OCI-LY7 (cell line): ENCODE data around the gene BORCS6. TPM values are rescaled to one million over a fixed set of nuclear protein-coding genes. Genes with fewer than 3 reads are reported as not detected.
"Not testable (repeated sequence)": the region's sequence is repeated elsewhere in the genome, so short reads cannot be mapped to it uniquely, and the experiment has no call there.

Source experiments
- BruUV-seq: library from RNA; stranded (reverse); fragments of 400-500 nt; replicated peaks from 2 replicates; lab custom pipeline; 2021; lab: Mats Ljungman, UMichigan
- CTCF ChIA-PET: fragments of 300-600 bp; sonication (Branson Sonifier 250); formaldehyde crosslinking; loops from one replicate; lab custom pipeline; 2022; ENCODE audit warnings: antibody characterized with exemption; ENCODE audit not compliant: unreplicated experiment; lab: Charles Lee
- POLR2A ChIA-PET: fragments of 300-600 bp; sonication (Branson Sonifier 250); formaldehyde crosslinking; loops from one replicate; lab custom pipeline; 2022; ENCODE audit warnings: antibody characterized with exemption; lab: Charles Lee
- DNase-seq: peaks from one replicate; pipeline ENCODE4 v3.0.0-alpha.2; 2015; ENCODE audit warnings: low spot score
- H2AFZ ChIP-seq: fragments of 200-600 bp; sonication (generic), shearing (Covaris generic); 2 replicates; pipeline ENCODE4 v1.6.1; 2014; ENCODE audit warnings: mild to moderate bottlenecking, antibody characterized with exemption, low read length, moderate library complexity
- H3K27ac ChIP-seq: fragments of 200-600 bp; sonication (generic); 2 replicates; pipeline ENCODE4 v1.5.1; 2014; ENCODE audit warnings: mixed run types, low read depth, mild to moderate bottlenecking, moderate library complexity, low read length, inconsistent platforms; ENCODE audit not compliant: poor library complexity, severe bottlenecking
- H3K36me3 ChIP-seq: fragments of 200-600 bp; sonication (generic); 2 replicates; pipeline ENCODE4 v1.6.1; 2014; ENCODE audit warnings: mild to moderate bottlenecking, antibody characterized with exemption, low read length, moderate library complexity, mixed read lengths; ENCODE audit not compliant: insufficient read depth
- H3K4me1 ChIP-seq: fragments of 200-600 bp; sonication (generic); 2 replicates; pipeline ENCODE4 v1.5.1; 2014; ENCODE audit warnings: mild to moderate bottlenecking, low read length; ENCODE audit not compliant: insufficient read depth, poor library complexity, severe bottlenecking
- H3K4me2 ChIP-seq: fragments of 200-600 bp; sonication (generic); 2 replicates; pipeline ENCODE4 v1.6.1; 2014; ENCODE audit warnings: mild to moderate bottlenecking, low read length
- H3K4me3 ChIP-seq: fragments of 200-600 bp; sonication (generic); 2 replicates; pipeline ENCODE4 v1.5.1; 2014; ENCODE audit warnings: mild to moderate bottlenecking, low read depth, low read length; ENCODE audit not compliant: poor library complexity, severe bottlenecking
- H3K79me2 ChIP-seq: fragments of 200-600 bp; sonication (generic); 2 replicates; pipeline ENCODE4 v1.6.1; 2016; ENCODE audit warnings: low read depth, mild to moderate bottlenecking, low read length, moderate library complexity, mixed read lengths; ENCODE audit not compliant: insufficient read depth
- H3K9me2 ChIP-seq: fragments of 200-600 bp; sonication (generic); 2 replicates; pipeline ENCODE4 v1.6.1; 2016; ENCODE audit warnings: mild to moderate bottlenecking, low read length, mixed read lengths; ENCODE audit not compliant: insufficient read depth
- H3K9me3 ChIP-seq: fragments of 200-600 bp; sonication (generic); 2 replicates; pipeline ENCODE4 v1.6.1; 2014; ENCODE audit warnings: mild to moderate bottlenecking, mixed run types, low read length, mixed read lengths
- H4K20me1 ChIP-seq: fragments of 200-600 bp; sonication (generic); 2 replicates; pipeline ENCODE4 v1.6.1; 2014; ENCODE audit warnings: mild to moderate bottlenecking, antibody characterized with exemption, low read length, moderate library complexity, mixed read lengths; ENCODE audit not compliant: insufficient read depth
- EZH2phosphoT487 ChIP-seq: fragments of 200-600 bp; sonication (generic); IDR thresholded peaks from 2 replicates; pipeline ENCODE4 v1.6.1; 2018; ENCODE audit warnings: low read depth, borderline replicate concordance, mild to moderate bottlenecking, mixed run types, antibody characterized with exemption, low read length, moderate library complexity, mixed read lengths
- intact Hi-C: fragments of 100-400 bp; cut with micrococcal nuclease; formaldehyde crosslinking; loops from one replicate; pipeline ENCODE4 v1.10.0; 2022; ENCODE audit not compliant: unreplicated experiment
- total RNA-seq, 2 experiments: library from RNA; depleted of rRNA in 1 of 2; stranded (reverse); fragments of >200 nt in 1 of 2; shearing (Covaris generic) in 1 of 2; gene quantifications; 2 replicates each; pipeline ENCODE4 v1.2.3, GENCODE V29; 2014 to 2022
- TF ChIP-seq, protein P1 (sequence below): fragments of 200-600 bp; sonication (generic); conservative IDR thresholded peaks from 2 replicates; pipeline ENCODE4 v1.5.1; 2014; ENCODE audit warnings: mild to moderate bottlenecking, antibody characterized with exemption, low read length, moderate library complexity, mixed read lengths

BORCS6 gene
- total RNA-seq, 2 experiments from 2014 or later = 12.7 to 13.9 TPM

DNA sequence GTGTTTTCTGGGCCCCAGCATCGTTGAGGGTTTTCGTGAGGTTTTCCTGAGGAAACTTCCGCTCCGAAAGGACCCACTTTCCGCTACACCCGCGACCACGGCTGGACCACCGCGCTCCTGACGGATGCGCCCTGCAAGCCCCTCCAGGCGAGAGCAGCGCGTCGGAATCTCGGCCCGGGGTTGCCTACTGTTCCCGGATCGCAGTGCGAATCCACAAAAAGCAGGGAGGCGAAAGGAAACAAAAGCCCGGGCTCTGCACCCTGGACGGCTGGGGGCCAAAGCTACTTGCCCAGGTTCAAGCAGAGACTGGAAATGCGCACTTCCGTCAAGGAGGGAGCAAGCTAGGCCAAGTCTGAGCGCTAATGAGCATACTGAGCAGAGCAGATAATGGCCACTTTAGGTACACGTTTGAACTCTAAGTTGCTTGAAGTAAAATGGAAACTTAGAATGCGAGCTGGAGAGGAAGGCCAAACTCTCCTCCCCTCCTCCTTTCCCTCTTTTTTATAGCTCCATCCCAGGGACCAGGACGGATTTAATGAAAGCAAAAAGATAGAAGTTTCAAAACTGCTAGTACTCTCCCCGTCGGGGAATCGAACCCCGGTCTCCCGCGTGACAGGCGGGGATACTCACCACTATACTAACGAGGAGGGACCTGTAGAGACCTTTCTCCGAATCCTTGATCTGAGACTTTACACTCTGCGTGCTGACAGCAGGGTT lies 31.8 kb upstream of the BORCS6 start:
- H2AFZ ChIP-seq = peak overlapping the region; percentile 94
- H3K4me2 ChIP-seq = peak overlapping the region; percentile 94
- no peaks in the 10 kb centered on the region for H4K20me1 ChIP-seq
- ChIA-PET POLR2A (interaction anchor here (0.7 to 4.3 kb wide), 13 partner anchors 11 to 1362 kb away, joined by 3 to 49 read pairs (median 4); partner anchors contain the start of genes AURKB, BORCS6, CTC1 and RANGRF), CTCF (interaction anchor here (0.6 to 2.6 kb wide), 7 partner anchors 12 to 939 kb away, joined by 3 to 15 read pairs (median 4); partner anchors contain the start of genes AURKB and CTC1)
- intact Hi-C loops = loop anchor here (1.0 kb wide), 6 partner anchors 12 to 102 kb away; partner anchors contain the start of gene AURKB
- no peaks in the 10 kb centered on the region for H3K9me2 ChIP-seq
- peak; percentile 88 for DNase-seq
- H3K27ac ChIP-seq = peak overlapping the region; percentile 88
- H3K4me3 ChIP-seq = peak overlapping the region; percentile 80
- H3K9me3 ChIP-seq = no peaks in the 10 kb centered on the region
- H3K36me3 ChIP-seq = peaks cover 16% of the 10 kb centered on the region
- BruUV-seq = no TSS peak
- peaks cover 21% of the 10 kb centered on the region for H3K4me1 ChIP-seq
- H3K79me2 ChIP-seq = no peaks in the 10 kb centered on the region
- TF ChIP-seq, protein P1, sequence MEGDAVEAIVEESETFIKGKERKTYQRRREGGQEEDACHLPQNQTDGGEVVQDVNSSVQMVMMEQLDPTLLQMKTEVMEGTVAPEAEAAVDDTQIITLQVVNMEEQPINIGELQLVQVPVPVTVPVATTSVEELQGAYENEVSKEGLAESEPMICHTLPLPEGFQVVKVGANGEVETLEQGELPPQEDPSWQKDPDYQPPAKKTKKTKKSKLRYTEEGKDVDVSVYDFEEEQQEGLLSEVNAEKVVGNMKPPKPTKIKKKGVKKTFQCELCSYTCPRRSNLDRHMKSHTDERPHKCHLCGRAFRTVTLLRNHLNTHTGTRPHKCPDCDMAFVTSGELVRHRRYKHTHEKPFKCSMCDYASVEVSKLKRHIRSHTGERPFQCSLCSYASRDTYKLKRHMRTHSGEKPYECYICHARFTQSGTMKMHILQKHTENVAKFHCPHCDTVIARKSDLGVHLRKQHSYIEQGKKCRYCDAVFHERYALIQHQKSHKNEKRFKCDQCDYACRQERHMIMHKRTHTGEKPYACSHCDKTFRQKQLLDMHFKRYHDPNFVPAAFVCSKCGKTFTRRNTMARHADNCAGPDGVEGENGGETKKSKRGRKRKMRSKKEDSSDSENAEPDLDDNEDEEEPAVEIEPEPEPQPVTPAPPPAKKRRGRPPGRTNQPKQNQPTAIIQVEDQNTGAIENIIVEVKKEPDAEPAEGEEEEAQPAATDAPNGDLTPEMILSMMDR = no peak
- no peak for TF ChIP-seq EZH2phosphoT487

DNA sequence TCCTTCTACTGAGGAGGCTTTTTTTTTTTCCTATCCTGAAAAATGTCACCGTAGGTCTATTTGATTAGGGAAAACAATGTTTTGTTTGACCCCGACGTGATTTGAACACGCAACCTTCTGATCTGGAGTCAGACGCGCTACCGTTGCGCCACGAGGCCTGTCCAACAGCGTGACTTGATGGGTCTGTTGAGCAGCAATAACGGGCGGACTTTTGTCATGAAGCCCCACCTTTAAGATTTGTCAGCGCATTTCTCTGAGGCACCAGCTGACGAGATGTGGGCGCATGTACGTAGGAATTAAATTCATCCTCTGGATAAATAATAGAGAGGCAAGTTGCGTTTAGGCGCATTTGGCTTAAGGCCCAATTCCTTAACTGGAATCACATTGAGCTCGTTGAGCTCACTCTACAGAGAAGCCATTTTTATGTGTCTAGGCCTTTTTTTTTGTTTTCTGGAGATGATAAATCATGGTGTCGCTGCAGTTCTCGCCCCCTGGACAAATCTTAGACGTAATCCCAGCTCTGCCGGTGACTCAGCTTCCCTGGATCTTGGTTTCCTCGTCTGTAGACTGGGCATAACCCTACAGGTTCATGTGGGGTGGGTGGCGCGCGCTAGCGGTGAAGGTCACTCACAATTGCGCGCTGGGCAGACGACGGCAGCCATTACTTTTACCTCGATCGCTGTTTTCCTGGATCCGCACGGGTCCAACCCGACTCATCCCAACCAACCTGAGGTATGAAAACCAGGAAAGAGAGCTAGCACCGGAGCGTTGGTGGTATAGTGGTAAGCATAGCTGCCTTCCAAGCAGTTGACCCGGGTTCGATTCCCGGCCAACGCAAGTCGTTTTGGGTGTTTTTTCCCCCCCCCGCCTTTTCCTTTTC lies 31.0 kb upstream of the BORCS6 start:
- Histone ChIP-seq H3K36me3 (peaks cover 8% of the 10 kb centered on the region; the same call in 1 of the 2 replicates), H3K27ac (peak overlapping the region; percentile 88), H3K9me2 (no peaks in the 10 kb centered on the region), H2AFZ (peak overlapping the region; percentile 94), H4K20me1 (no peaks in the 10 kb centered on the region), H3K9me3 (no peaks in the 10 kb centered on the region), H3K4me2 (peak overlapping the region; percentile 94), H3K4me1 (peaks cover 21% of the 10 kb centered on the region), H3K4me3 (peak overlapping the region; percentile 80), H3K79me2 (no peaks in the 10 kb centered on the region)
- DNase-seq = peak; percentile 84
- intact Hi-C loops = loop anchor here (1.0 kb wide), 1 partner anchor 101 kb away; no protein-coding TSS in a partner anchor
- BruUV-seq = TSS peak; percentile 77
- TF ChIP-seq, protein P1 = peak; percentile 26; the same call in 1 of the 2 replicates
- TF ChIP-seq EZH2phosphoT487 = no peak
- ChIA-PET POLR2A (interaction anchor here (0.6 to 4.3 kb wide), 13 partner anchors 10 to 1362 kb away, joined by 3 to 49 read pairs (median 4); partner anchors contain the start of genes AURKB, BORCS6, CTC1 and RANGRF), CTCF (interaction anchor here (0.6 to 1.6 kb wide), 5 partner anchors 11 to 938 kb away, joined by 3 to 7 read pairs (median 4); partner anchors contain the start of genes AURKB and CTC1)

DNA sequence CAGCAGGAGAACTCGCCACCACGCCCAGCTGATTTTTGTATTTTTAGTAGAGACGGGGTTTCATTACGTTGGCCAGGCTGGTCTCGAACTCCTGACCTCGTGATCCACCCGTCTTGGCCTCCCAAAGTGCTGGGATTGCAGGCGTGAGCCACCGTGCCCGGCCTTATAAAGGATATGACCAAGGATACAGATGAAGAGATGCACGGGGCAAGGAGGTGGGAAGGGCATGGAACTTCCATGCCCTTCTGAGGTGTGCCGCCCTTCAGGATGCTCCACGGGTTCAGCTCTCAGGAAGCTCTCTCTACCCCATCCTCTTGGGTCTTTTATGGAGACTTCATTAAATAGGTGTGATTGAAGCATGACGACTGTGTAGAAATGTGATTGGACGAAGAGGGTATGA lies 24.0 kb upstream of the BORCS6 start:
- H3K9me3 ChIP-seq, H3K4me3 ChIP-seq, H4K20me1 ChIP-seq, H2AFZ ChIP-seq, H3K4me2 ChIP-seq, BruUV-seq, H3K27ac ChIP-seq, DNase-seq, H3K9me2 ChIP-seq, CTCF ChIA-PET: not testable (repeated sequence)
- POLR2A ChIA-PET = interaction anchor here (2.0 kb wide), 1 partner anchor 22 kb away, joined by 7 read pairs; no protein-coding TSS in a partner anchor
- peaks cover 11% of the 10 kb centered on the region for H3K36me3 ChIP-seq
- H3K79me2 ChIP-seq = peaks cover 20% of the 10 kb centered on the region
- intact Hi-C loops = loop anchor here (5.0 kb wide), 1 partner anchor 33 kb away; the partner anchor contains the start of genes CTC1 and PFAS
- peaks cover 14% of the 10 kb centered on the region for H3K4me1 ChIP-seq
